ENCODE data around the gene SIM2. TPM values are rescaled to one million over a fixed set of nuclear protein-coding genes. Genes with fewer than 3 reads are reported as not detected.

The SIM2 gene
- total RNA-seq, 1 donor from 2014 or later, result not detected

Other genes with a start within 250 kb of the SIM2 start
- not detected for gene CLDN14, start 219.0 kb upstream of the SIM2 start, total RNA-seq